ENCODE results near the gene BLMH. TPM values are rescaled to one million over a fixed set of nuclear protein-coding genes. Genes with fewer than 3 reads are reported as not detected.

BLMH gene
- total RNA-seq = 29.2 and 31.1 TPM in 2 replicates

GRCh38 chr17:30291543-30292285, at the start of gene BLMH:
BLMH (minus strand) TSS chr17:30291944; CDS start chr17:30291819, 125 bp downstream.

GRCh38 chr17:30333503-30334360, 42.0 kb upstream of the BLMH start, which contains the start of gene TMIGD1:
TMIGD1 (minus strand) TSS chr17:30334057; CDS start chr17:30332133, 1,924 bp downstream.

GRCh38 chr17:30235386-30236296, 56.1 kb downstream of the BLMH start, which contains the start of gene SLC6A4:
SLC6A4 (minus strand) TSS chr17:30235697; CDS start chr17:30221958, 13,739 bp downstream.

Other genes with a start within 250 kb of the BLMH start
- gene NSRP1, start 175.1 kb downstream of the BLMH start, total RNA-seq = 8.8 and 10.2 TPM in 2 replicates
- under 0.01 and 0.16 TPM in 2 replicates for gene SLC6A4, start 56.2 kb downstream of the BLMH start, total RNA-seq
- gene TMIGD1, start 42.1 kb upstream of the BLMH start, total RNA-seq = not detected in 2 replicates
- 73.1 and 414 TPM in 2 replicates for gene CPD, start 87.0 kb upstream of the BLMH start, total RNA-seq
- gene GOSR1, start 185.5 kb upstream of the BLMH start, total RNA-seq = 24.4 and 29.6 TPM in 2 replicates